GM19238 (cell line): ENCODE results near the gene USP6NL.

Experiments used
- DNase-seq: peaks from one replicate; pipeline ENCODE4 v3.0.0; 2011; ENCODE audit warnings: low spot score; ENCODE audit not compliant: insufficient read length

Gene USP6NL

DNA sequence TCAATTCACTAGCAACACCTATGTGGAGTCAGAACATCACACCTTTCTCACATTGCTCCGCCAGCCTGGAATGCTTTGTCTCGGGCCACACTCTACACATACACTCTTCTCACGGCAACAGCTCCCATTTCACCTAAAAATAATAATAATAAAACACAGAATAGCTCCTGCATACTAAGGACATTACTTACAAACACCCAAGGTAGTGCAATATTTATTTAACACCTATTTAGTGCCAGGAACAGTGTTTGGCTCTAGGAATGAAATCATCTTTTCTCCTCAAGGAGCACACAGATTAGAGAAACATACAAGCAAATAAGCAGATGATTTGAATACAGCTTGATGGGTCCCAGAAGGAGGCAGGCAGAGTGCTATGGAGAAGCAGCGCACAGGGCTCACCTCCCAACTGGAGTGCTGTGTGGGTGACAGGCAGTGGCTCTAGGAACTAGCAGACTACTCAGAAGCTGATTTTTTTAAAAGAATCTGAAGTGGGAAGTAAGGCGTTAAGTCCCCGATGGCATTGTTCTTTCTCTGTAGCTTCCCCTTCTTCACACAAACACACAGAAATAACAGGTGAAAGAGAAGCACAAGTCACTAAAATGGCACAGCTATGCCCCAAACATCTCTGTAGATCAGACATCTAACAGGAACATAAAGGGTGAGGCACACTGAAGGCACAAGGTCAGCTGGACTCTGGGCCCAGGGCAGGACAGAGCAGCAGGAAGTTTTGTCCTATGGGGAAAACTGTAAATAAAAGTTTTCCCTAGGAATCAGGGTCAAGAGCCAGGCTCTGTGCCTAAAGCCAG is 16.7 kb downstream of the USP6NL start:
- DNase-seq = no peak

DNA sequence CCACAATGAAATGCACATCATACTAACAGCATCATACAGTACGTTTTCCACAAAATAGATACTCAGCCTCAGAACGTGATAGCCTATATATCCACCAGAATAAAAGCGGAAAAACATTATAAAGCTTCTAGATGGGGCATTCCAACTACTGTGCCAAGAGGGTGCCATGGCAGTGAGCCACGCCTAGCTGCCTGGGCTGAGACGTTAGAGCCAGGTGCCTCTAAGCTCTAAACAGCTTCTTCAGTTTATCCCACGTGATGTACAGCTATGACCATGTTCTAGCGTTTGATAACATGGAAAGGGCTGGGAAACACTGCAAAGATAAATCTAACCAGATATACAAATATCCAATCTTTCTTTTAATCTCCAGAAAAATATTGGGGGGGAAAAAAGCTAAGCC is 17.8 kb downstream of the USP6NL start:
- no peak for DNase-seq

DNA sequence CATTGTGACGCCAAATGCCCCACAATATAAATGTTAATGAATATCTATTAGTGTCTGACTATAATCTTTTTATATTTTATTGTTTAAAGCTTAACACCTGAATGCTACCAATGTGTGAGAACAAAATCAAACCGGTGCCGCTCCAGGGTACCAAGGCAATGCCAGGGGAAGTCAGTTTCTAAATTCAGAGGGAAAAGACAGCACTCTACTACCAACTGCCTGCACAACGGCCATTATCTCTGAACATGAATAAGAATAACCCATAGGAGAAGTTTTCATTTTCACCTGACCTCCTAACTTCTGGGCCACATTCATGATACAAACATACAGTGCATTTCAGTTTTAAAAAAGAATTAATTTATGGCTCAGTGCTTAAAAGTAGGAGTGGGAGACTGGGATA is 21.7 kb downstream of the USP6NL start:
- no peak for DNase-seq

DNA sequence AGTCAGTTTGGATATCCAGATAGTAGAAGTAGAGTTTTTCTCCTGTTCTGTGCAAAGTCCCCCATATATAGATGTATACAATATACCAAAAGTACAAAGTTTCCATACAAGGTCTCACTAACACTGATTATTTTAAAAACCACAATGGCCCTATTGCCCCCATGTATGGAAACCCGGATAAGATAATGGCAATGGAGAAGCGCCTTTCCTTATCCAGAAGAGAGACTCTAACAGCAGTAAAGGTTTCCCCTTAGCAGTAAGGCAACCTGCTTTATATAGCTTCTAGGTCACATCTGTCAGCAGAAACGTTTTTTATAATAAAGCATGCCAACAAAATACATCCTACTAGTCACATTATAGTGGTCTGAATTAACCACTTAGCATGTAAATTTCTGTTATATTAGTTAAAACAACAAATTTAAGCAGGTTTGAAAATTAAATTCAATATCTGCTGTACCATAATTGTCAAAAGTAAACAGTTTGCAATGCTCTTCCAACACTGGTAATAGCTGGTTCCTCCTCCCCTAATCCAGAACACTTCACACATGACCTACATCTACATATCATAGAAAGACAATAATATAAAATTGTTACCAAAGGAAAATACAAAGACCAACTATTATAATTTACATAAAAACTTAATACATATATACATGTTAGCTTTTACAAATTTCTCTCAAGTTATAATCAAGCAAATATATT is 22.4 kb downstream of the USP6NL start:
- no peak for DNase-seq

DNA sequence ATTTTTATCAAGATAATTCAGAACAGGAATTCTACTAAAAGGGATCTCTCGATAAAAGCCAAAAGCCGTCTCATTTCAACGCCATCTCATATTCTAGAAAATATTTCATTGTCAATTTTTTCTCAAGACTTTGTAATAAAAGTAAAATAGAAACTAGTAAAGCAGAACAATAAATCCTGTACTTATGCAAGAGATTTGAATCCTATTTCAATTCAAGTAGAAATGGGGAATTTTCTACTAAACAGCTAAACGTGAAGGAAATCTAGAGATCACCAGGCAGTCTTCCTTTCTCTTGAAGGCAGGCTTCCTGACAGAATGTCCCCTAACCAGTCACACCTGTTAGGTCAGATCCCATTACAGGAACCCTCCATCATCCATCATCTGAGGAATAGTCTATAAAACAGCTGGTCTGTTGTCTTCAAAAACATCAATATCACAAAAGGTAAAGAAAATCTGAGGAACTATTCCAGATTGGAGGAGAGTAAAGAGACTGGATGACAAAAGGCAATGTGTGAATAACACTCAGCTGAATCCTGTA is 23.7 kb downstream of the USP6NL start:
- no peak for DNase-seq

DNA sequence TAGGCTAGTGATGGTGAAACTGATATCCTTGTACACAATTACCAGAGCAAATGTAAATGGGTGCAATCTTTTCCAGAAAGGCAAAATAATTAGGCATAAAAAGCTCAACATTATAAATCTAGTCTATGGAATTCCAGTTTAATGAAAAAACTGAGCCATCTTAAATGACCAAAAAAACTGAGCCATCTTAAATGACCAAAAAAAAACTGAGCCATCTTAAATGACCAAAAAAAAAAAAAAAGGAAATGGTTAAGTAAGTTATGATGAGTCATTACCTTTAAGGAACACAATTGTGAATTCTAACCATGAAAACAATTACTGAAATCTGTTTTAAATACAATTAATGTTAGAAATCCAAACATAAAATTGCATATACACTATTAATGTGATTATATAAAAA is 25.3 kb downstream of the USP6NL start:
- no peak for DNase-seq

DNA sequence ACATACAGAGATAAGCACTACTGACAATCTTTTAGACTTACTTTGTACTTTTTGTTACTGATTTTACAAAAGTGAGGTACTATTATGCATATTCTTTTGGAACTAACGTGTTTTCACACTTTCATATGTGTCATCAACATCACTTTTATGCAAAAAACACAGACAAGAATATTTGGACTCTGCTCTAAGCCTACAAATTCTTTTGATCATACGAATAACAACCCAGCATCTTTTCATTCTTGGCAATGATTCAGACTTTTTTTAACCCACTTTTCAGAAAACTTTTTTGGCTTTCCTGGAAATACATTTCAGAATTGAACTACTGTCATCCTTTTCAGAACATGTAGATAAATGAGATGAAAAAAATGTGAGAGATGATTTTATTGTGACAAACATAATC is 30.2 kb downstream of the USP6NL start:
- DNase-seq = no peak

DNA sequence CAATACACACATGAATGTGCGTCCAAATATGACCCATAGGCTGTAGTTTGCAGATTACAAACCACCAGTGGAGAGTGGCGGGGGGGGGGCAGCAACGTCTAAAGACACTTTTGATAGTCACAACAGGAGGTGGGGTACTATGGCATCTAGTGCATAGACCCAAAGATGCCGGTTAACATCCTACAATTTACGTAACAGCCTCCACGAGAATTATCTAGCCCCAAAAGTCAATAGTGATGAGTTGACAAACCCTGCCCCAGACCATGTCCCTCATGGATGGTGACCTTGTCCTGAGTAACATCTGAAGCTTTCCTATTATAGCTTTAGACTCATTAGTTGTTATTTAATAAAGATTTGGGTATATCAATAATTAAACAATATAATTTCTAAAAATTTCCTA is 31.6 kb downstream of the USP6NL start:
- DNase-seq = no peak

DNA sequence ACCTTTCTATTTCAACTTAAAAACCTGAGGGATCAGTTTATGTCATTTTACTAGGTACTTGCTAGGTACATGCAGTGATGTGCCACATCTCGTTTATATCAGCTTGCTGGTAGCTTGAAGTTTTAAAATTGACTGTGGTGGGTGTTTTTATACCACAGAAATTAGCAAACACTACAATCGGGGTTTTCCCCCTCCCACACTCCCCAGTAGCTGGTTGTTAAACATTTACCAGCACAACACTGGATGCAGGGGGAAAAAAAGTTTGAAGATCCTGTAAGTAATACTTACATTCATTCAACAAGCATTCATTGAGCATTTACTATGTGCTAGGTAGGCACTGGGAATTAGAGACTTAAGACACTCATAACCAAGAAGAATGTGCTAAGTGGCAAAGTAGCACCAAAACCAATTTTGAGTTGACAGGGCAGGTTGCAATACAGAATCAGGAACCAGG is 32.6 kb downstream of the USP6NL start:
- DNase-seq = no peak

DNA sequence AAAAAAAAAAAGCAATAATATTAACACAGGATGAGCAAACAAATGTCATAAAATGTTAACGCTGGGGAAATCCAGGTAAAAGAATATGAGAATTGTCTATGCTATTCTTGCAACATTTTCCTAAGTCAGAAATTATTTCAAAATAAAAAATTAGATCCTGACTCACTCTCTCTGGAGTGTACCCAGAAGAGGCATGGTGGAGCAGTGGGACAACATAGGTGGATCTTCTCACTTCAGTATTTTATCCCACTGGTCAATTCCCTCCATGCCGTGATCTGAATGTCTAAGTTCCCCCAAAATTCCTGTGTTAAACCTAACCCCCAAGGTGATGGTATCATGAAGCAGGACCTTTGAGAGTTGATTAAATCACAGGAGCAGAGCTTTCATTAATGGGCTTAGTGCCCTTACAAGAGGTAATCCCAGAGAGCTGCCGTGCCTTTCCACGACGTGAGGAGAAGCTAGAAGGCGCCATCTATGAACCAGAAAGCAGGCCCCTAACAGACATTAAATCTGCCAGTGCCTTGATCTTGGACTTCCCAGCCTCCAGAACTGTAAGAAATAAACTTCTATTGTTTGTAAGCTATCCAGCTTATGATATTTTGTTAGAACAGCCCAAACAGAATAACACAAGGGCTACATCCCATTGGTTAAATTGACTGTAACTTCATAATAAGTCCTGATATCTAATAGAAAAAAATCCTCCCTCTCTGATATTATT is 35.2 kb downstream of the USP6NL start:
- DNase-seq = no peak

DNA sequence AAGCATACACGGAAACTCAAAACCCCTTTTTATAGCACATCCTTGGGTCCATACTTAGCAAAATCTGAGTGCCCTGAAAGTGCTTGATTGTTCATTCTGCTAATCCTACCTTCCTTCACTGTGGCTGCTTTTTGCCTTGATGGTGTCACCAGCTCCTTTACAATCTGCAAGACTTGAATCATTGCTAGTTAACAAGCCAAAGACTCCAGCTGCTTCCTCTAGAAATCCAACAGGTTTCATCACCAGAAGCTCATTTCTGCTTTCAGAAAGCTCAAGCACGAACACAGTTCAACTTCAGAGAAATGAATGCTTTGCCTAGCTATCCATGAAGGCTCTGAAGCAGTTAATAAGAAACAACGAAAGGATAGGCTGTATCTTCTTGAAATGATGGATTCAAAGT is 38.0 kb downstream of the USP6NL start:
- DNase-seq = no peak

DNA sequence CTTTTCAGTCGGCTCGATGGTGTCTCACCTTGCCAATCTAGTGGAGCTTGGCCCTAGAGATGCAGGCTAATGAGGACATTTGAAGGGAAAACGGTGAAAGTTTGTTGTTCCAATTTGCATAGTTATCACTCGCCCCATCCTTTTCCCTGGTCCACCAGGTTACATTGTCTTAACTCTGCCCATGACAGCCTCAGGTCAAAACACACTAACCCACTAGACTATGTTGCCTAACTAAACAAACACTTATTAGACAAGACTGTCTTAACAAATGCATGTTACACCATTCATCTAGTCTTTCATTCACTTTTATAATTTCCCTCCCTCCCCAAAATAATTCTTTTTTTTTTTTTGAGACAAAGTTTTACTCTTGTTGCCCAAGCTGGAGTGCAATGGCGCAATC is 40.7 kb downstream of the USP6NL start:
- DNase-seq = no peak

DNA sequence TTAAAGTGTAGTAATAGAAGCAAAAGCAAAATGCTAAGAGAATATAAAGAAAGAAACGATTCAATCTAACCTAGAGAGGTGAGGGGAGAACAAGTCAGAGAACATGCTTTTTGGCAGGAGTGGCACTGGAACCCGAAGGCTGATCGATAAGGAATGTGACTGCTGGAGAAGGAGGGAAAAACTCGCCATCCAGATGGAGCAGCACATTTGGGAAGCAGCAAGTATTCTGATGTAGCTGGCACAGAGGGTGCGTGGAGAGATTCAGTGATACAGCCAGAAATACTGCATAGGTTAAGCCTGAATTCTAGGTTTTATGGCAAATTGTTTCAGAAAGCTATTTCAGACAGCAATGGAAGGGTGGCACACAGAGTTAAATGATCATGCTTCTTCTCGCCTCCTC is 42.0 kb downstream of the USP6NL start:
- DNase-seq = no peak

DNA sequence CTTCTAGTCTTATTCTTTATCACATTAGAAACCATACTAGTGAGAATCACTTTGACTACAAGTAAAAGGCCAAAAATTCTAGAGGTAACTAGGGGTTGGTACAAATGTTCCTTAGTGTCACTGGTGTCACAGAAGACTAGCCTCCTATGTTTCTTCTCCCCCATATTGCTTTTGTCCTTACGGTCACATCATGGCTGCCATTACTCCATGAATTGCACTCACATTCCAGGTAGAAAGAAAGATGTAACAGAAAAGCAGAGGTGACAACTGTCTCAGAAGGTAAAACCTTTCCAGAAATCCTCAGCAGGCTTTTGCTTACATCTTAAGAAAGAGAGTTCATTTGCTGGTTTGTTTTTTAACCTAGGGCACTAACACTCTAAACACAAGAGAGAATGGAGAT is 42.9 kb downstream of the USP6NL start:
- DNase-seq = no peak

DNA sequence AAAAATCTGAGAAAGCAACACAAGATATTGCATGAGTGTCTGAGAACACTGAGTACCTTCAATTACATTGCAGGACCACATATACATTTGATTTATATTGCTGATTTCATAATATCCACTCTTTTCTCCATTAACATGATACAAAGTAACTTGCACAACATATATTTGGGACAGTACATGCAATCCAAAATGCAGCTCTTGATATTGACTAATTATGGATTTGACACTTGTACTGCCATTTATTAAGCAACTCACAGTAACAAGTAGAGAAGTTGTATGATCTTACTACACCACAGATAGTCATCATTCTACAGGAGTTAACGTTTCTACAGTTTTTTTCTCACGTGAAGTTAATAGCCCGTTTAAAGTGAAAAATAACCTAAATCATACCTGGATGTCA is 46.7 kb downstream of the USP6NL start:
- no peak for DNase-seq

DNA sequence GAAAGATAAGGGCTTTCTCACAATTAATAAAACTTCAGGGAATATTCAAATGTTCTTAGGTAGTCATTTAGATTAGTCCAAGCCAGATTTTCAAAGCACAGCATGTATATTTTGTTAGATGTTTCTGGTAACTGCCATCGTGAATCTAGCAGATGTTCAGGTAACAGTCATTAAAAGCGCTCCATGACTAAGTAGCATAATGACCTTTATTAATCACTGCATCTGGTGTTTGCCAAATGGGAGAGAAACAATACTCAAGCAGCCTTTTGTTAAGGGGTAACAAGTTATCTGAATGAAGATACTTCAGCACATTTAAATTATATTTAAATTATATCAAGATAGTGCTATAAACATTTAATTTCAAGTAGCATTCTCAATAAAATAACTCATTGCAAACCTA is 47.5 kb downstream of the USP6NL start:
- DNase-seq = no peak

DNA sequence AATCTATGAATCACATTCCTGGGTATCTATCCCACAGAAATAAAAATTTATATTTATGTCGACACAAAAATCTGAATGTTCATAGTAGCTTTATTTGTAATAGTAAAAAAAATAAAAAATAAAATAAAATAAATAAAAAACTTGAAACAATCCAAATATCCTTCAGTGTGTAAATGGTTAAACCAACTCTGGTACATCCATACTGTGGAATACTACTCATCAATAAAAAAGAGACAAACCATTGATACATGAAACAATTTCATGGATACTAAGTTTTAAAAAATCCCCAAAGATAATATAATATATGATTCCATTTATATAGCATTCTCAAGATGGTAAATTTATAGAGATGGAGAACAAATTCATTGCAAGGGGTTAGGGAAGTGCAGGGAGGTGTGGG is 48.6 kb downstream of the USP6NL start:
- no peak for DNase-seq

DNA sequence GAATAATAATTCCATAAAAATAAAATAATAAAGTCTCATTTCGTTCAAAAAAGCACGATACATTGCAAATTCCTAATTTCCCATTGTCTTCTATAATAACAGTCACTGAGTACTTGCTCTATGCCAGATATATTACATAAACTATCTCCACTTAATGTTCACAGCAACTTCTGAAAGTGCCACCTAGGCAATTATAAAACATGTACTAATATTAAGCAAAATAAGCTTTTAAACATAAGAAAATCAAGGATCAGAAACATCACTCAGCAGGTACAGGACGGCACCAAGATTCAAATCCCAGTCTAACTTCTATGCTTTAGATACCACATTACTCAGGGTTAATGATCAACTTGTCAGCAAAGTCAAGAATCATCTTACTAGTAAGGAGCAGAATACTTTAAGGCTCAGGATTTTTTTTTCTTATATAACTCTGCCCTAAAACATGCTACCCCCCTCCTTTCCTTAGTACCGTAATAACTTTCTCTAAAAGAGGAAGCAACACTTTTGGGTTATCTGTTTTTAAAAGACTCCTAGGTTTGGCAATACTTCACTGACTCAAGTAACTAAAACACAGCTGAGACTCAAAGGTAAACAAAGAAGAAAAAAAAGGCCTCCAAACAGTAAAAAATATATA is 51.3 kb downstream of the USP6NL start:
- DNase-seq = no peak

DNA sequence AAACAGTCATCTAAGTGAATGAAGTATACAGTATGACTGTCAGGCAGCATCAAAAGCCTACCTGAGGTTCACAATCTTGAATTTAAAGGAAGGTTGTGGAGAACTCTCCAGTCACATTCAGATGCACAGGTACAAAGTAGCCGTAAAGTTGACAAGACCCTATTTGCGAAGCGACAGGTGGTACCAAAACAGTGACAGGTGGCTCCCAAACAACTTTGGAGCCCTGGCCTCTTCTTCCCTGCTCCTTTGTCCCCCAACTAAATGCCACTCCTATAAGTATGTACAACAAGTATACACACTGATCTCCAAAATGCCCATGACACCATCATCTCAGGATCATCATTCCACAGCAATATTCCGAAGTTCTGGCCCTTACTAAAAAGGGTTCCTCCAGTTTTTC is 53.5 kb downstream of the USP6NL start:
- no peak for DNase-seq

DNA sequence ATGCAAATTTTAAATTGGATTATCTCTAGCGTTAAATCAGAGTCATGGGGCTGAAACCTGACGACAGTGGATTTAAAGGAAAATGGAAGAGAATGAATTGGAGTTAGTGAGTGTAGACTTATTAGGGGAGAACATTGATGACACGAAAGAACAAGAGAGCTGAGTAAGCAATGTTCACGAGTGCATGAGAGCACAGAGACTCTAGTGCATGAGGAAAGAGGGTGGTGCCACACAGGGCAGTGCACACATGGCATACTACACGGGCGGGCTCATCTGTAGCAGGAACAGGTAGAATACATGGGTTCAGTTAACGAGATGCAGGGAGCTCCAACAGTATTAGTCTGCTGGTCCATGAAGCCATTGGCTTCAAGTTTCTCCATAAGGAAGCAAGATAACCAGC is 53.9 kb downstream of the USP6NL start:
- no peak for DNase-seq

DNA sequence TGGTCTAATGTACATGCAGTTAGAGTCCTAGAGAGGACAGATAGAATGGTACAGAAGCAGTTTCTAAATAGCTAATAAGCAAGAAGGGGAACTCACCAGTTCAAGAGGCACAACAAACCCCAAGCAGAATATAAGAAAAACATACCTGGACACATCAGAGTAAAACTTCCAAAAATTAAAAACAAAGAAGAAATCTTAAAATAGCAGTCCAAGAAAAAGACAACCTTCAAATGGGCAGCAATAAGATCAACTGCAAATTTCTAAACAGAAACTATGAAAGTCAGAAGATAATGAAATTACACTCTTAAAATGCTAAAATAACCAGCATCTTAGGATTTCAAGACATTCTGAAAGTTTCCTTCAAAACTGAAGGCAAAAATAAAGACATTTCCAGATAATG is 55.9 kb downstream of the USP6NL start:
- DNase-seq = no peak
